NOMO-1 treated with DMSO at 0.1 percent for 48 hours (cell line): Measurements from ENCODE around the gene ARHGAP9.
"Not testable (repeated sequence)": the region's sequence is repeated elsewhere in the genome, so short reads cannot be mapped to it uniquely, and the experiment has no call there.

Source experiments
- DNase-seq: peaks from one replicate; lab custom pipeline; 2025; ENCODE audit not compliant: unreplicated experiment; lab: John Stamatoyannopoulos, UW

Gene ARHGAP9

GRCh38 chr12:57439762-57440266, 39.9 kb downstream of the ARHGAP9 start:
- no peak for DNase-seq

DNA sequence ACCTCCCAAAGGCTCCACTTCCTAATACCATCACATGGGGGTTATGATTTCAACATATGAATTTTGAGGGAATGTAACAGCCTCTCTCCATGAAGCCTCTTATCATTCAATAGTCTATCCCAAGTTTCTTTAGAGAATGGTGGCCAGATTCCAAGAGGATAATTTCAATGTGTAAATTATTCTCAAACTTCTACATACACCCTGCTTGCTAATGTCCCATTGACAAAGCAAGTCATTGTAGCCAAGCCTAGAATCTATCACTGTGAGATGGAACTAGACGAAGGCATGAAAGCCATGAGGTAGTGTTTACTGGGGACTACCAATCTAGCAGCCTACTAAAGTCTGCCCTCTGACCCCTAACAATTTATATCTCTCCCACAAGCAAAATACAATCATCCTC, 41.3 kb downstream of the ARHGAP9 start:
- no peak for DNase-seq

GRCh38 chr12:57435293-57435692, 44.4 kb downstream of the ARHGAP9 start:
- DNase-seq = no peak

DNA sequence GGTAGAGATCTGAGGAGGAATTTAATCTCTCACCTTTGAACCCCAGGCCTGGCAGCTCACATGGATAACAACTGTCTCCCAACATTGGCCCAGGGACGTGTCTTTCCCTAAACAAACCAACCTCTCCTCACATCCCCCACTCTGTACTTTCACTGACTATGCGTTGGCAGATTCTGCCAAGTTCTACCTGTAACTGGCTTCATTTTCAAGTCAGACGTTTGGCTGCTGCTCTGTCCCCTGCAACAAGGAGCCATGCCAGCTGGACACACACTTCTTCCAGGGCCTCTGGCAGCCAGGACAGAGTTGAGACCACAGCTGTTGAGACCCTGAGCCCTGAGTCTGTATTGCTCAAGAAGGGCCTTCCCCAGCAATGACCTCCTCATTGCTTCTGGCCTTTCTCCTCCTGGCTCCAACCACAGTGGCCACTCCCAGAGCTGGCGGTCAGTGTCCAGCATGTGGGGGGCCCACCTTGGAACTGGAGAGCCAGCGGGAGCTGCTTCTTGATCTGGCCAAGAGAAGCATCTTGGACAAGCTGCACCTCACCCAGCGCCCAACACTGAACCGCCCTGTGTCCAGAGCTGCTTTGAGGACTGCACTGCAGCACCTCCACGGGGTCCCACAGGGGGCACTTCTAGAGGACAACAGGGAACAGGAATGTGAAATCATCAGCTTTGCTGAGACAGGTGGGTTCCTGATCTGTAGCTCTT, 45.0 kb downstream of the ARHGAP9 start, which contains the start of gene INHBC:
TSS of gene INHBC (plus strand) at position 268 of the 707 bp plus-strand sequence. CDS start at position 371, 103 bp downstream.
- DNase-seq = no peak

DNA sequence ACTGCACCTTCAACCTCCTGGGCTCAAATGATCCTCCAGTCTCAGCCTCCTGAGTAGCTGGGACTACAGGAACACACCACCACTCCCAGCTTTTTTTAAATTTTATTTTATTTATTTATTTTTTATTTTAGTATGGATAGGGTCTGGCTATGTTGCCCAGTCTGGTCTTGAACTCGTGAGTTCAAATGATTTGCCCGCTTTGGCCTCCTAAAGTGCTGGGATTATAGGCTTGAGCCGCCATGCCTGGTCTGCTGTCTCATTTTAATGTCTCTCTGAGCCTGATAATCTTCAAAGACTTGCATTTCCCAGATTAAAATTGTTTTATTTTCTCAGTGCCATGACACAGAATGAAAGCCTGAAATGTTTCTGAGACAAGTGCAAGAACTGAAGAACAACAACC, 46.3 kb downstream of the ARHGAP9 start:
- DNase-seq = no peak

- no peak for DNase-seq
These were observed 47.9 kb downstream of the ARHGAP9 start for GRCh38 chr12:57431654-57432188.

DNA sequence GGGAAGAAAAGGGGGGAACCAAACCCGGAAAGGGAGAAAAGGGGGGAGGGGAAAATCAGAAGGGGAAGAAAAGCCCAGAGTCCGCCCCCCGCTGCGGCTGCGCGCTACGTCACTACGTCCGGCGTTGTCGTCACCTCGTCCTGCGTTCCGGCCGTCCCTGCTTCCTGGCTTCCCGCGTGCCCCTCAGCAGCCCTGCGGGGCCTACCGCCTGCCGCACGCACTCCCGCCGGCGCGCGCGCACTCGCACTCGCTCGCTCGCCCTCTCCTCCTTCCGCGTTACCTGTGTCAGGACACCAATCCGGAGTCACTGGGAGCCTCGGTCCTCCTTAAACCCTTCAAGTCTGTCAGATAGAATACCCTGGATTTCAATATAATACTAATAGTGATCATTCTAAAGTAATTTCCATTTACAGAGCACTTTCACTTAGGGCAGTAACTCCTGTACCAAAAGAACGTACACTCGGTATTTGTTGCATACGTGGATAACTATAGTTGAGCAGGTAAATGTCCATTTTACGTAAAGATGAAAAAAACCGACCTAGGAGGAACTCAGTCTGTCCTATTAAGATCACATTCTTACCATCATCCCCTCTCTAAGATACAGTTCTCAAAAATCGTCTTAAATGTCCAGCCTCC, 48.6 kb downstream of the ARHGAP9 start, which contains the start of gene R3HDM2:
TSS of gene R3HDM2 (minus strand) at position 113 of the 636 bp plus-strand sequence. CDS start 120,615 bp downstream, outside the sequence.
- peak; percentile 95 for DNase-seq

- peak; percentile 62 for DNase-seq
These were observed 49.3 kb downstream of the ARHGAP9 start for GRCh38 chr12:57430112-57430930.

DNA sequence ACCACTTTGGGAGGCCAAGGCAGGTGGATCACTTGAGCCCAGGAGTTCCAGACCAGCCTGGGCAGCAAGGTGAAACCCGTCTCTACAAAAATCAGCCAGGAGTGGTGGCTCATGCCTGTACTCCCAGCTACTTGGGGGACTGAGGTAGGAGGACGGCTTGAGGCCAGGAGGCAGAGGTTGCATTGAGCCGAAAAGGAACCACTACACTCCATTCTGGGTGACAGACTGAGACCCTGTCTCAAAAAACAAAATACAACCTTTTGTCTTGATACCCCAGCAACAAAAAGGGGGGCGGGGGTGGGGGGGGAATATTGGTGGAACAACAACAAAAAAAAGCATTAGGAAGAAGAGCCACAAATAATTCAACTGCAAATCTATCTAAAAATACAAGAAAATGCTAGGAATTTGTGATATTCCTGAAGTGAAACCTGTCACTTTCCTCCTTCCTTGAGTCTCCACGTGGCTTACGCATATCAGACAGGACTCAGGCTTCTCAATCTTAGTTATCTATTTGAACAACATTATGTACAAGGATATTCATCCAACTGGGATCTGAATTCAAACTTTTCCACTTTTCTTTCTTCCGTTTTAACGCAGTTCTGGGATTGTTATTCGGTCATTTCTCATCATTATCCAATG, 50.1 kb downstream of the ARHGAP9 start:
- no peak for DNase-seq

GRCh38 chr12:57428965-57429364, 50.7 kb downstream of the ARHGAP9 start:
- DNase-seq = no peak

- DNase-seq = not testable (repeated sequence)
These were observed 52.7 kb downstream of the ARHGAP9 start for GRCh38 chr12:57426948-57427347.
